A549 (cell line): ENCODE measurements around the gene HHATL.

Source experiments
- BHLHE40 ChIP-seq: IDR thresholded peaks from 2 replicates; pipeline ENCODE4 v1.6.1; 2012; ENCODE audit warnings: low read depth, low read length, inconsistent platforms
- CHD2 ChIP-seq: fragments of 150-350 bp; IDR thresholded peaks from 2 replicates; pipeline ENCODE4 v1.6.1; 2014; ENCODE audit warnings: low read length; ENCODE audit not compliant: partially characterized antibody
- CHD4 ChIP-seq: fragments of 200-600 bp; sonication (generic); IDR thresholded peaks from 2 replicates; pipeline ENCODE4 v1.6.1; 2016; ENCODE audit warnings: antibody characterized with exemption, mild to moderate bottlenecking, borderline replicate concordance
- EP300 ChIP-seq, 2 experiments: fragments of >200 bp; sonication (Bioruptor Twin); formaldehyde crosslinking; IDR thresholded peaks; 2 replicates in 1 of 2; 3 replicates in 1 of 2; pipeline ENCODE4 v1.6.1; 2016 to 2017
- FOXS1 ChIP-seq: fragments of 250-450 bp; sonication (Bioruptor Pico); IDR thresholded peaks from 2 replicates; pipeline ENCODE4 v1.5.0; 2020; ENCODE audit warnings: mild to moderate bottlenecking, moderate library complexity
- MAZ ChIP-seq: fragments of 150-350 bp; IDR thresholded peaks from 2 replicates; pipeline ENCODE4 v1.6.1; 2014; ENCODE audit warnings: antibody characterized with exemption, low read depth, low read length, borderline replicate concordance
- POLR2A ChIP-seq: IDR thresholded peaks from 2 replicates; pipeline ENCODE4 v1.6.1; 2012; ENCODE audit warnings: mild to moderate bottlenecking, low read length
- SMC3 ChIP-seq: fragments of >200 bp; sonication (Bioruptor Twin); formaldehyde crosslinking; IDR thresholded peaks from 3 replicates; pipeline ENCODE4 v1.6.1; 2018; ENCODE audit warnings: inconsistent platforms
- ZNF302 ChIP-seq: fragments of 250-450 bp; sonication (Bioruptor Pico); IDR thresholded peaks from 2 replicates; pipeline ENCODE4 v1.9.0; 2021; ENCODE audit warnings: inconsistent platforms, mild to moderate bottlenecking, moderate library complexity
- TF ChIP-seq, protein P1 (sequence below): fragments of >200 bp; sonication (Bioruptor Twin); formaldehyde crosslinking; IDR thresholded peaks from 3 replicates; pipeline ENCODE4 v1.5.1; 2016
- TF ChIP-seq, protein P2 (sequence below): fragments of 200-600 bp; sonication (generic); IDR thresholded peaks from 2 replicates; pipeline ENCODE4 v1.6.1; 2016; ENCODE audit warnings: antibody characterized with exemption, mild to moderate bottlenecking, moderate library complexity

DNA sequence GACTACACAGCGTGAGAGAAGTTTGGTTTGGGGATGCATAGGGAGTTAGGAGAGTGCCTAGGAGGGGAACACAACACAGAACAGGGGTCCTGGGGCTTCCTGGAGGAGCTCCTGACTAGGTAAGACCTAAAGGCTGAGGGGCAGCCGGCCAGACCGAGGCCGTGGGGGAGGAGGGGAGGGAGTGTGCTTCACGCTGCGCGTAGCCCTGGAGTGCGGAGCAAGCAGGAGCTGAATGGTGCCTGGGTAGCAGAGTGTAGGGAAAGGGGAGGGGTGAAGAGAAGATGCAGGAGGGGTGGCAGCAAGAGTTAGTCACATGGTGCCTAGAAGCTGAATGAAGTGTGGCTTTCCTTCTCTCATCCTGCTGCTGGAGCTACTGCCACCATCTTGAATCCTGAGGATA lies 32.4 kb upstream of the HHATL start:
- no peak for TF ChIP-seq MAZ
- no peak for TF ChIP-seq BHLHE40
- TF ChIP-seq ZNF302 (CRISPR knock-in tag), result no peak
- no peak for TF ChIP-seq FOXS1 (CRISPR knock-in tag)
- TF ChIP-seq, protein P1, sequence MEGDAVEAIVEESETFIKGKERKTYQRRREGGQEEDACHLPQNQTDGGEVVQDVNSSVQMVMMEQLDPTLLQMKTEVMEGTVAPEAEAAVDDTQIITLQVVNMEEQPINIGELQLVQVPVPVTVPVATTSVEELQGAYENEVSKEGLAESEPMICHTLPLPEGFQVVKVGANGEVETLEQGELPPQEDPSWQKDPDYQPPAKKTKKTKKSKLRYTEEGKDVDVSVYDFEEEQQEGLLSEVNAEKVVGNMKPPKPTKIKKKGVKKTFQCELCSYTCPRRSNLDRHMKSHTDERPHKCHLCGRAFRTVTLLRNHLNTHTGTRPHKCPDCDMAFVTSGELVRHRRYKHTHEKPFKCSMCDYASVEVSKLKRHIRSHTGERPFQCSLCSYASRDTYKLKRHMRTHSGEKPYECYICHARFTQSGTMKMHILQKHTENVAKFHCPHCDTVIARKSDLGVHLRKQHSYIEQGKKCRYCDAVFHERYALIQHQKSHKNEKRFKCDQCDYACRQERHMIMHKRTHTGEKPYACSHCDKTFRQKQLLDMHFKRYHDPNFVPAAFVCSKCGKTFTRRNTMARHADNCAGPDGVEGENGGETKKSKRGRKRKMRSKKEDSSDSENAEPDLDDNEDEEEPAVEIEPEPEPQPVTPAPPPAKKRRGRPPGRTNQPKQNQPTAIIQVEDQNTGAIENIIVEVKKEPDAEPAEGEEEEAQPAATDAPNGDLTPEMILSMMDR, result no peak
- no peak for TF ChIP-seq SMC3
- TF ChIP-seq, protein P2, sequence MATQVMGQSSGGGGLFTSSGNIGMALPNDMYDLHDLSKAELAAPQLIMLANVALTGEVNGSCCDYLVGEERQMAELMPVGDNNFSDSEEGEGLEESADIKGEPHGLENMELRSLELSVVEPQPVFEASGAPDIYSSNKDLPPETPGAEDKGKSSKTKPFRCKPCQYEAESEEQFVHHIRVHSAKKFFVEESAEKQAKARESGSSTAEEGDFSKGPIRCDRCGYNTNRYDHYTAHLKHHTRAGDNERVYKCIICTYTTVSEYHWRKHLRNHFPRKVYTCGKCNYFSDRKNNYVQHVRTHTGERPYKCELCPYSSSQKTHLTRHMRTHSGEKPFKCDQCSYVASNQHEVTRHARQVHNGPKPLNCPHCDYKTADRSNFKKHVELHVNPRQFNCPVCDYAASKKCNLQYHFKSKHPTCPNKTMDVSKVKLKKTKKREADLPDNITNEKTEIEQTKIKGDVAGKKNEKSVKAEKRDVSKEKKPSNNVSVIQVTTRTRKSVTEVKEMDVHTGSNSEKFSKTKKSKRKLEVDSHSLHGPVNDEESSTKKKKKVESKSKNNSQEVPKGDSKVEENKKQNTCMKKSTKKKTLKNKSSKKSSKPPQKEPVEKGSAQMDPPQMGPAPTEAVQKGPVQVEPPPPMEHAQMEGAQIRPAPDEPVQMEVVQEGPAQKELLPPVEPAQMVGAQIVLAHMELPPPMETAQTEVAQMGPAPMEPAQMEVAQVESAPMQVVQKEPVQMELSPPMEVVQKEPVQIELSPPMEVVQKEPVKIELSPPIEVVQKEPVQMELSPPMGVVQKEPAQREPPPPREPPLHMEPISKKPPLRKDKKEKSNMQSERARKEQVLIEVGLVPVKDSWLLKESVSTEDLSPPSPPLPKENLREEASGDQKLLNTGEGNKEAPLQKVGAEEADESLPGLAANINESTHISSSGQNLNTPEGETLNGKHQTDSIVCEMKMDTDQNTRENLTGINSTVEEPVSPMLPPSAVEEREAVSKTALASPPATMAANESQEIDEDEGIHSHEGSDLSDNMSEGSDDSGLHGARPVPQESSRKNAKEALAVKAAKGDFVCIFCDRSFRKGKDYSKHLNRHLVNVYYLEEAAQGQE, result no peak
- TF ChIP-seq CHD2, result no peak
- no peak for TF ChIP-seq EP300 (IDR thresholded peaks at IDR 0.05)
- no peak for TF ChIP-seq POLR2A
- TF ChIP-seq CHD4, result no peak
